Sciatic nerve (tissue), 2 donors: ENCODE measurements around the gene PTPRH. TPM values are rescaled to one million over a fixed set of nuclear protein-coding genes. Genes with fewer than 3 reads are reported as not detected.

Source experiments
- ATAC-seq: fragments of 200-7000 bp; cut with Tn5 transposase; one replicate; pipeline ENCODE4 v1.9.1; 2020; ENCODE audit warnings: mild to moderate bottlenecking, moderate library complexity
- DNase-seq: peaks from one replicate; pipeline ENCODE4 v3.0.0-alpha.2; 2020; ENCODE audit warnings: low spot score
- intact Hi-C: fragments of 100-400 bp; cut with DNase I; formaldehyde crosslinking; loops from one replicate; pipeline ENCODE4 v1.14.2; 2022
- microRNA-seq: library from miRNA; unstranded; fragments of <30 nt; microRNA quantifications from one replicate; pipeline ENCODE4 v1.2.0, GENCODE V29; 2020
- total RNA-seq: library from RNA; stranded (reverse); fragmentation: NEBNext Ultra II Directional; extraction: Animal tissue kit (Norgen Biotek cat#: 25700); gene quantifications from one replicate; pipeline ENCODE4 v1.2.1, GENCODE V29; 2021
- donor health status: DM: no; HTN: no; CAD: no.
- donor health status: DM: no; HTN: no; CAD: no.

Gene PTPRH
- total RNA-seq, 1 donor from 2014 or later: 1.5 TPM

DNA sequence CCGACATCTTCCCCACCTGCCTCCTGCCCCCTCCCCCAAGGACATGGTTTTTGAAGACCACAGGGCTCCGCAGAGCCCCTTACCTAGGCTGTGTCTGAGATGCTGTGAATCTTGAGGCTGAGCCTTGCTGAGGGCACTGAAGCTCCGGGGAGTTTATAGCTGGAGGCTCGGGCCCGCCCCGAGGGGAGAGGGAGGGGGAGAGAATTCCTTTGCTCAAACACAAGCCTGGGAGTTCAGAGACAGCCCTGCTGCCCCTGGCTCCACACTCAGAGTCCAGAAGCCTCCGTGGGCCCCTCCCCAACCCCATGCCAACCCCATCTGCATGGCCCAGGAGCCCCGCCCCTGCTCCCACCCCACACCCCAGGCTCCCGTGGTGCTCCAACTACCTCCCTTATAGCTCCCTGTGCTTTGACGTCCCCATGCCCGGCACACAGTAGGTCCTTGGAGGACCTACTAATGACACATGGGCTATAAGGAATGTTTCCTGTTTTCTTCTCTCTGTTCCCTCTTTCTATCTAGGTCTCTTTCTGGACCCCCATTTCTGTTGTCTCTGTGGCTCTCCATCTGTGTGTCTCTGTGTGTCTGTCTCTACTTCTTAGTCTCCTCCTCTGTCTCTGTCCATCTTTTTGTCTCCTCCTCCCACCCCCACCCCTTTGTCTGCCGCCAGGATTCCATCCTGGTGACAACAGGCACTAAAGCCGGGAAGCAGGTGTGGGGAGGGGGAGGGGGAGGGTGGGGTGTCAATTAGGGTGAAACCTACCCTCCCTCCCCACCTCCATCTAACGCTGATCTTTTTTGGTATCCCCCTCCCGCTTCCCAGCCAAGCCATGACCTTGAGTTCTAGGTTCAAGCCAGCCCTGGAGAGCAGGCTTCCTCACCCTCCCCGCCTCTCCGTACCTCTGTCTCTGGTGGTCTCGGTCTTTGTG lies 60.0 kb downstream of the PTPRH start, which contains the start of gene TNNT1:
TNNT1 (minus strand) TSS at position 129 of the 926 bp plus-strand sequence. CDS start 2,049 bp downstream, outside the sequence.
- intact Hi-C loops: loop anchor here (5.0 kb wide), 1 partner anchor 353 kb away; no protein-coding TSS in a partner anchor
- ATAC-seq: no peak
- no peak for DNase-seq

DNA sequence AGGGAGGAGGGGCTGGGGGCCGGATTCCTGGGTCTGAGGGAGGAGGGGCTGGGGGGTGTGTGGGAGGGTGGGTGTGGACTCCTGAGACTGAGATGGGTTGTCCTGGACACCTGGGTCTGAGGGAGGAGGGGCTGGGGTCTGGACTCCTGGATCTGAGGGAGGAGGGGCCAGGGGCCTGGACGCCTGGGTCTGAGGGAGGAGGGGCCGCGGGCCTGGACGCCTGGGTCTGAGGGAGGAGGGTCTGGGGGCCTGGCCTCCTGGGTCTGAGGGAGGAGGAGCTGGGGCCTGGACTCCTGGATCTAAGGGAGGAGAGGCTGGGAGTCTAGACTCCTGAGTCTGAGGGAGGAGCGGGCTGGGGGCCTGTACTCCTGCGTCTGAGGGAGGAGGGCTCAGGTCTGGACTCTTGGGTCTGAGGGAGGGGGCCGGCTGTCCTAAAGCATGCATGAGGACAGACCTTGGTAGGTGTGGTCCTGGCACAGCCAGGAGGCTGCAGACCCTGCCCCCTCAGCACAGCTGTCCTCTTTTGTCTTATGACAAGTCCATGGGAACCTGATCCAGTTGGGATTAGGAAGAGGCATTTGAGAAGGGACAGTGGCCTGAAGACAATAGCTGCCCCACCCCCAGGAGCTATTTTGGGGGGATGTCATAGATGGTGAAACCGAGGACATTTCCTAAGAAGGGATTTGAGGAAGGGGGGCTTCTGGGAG lies 61.6 kb downstream of the PTPRH start:
- DNase-seq (no peak), ATAC-seq (no peak)
- intact Hi-C loops: loop anchor here (5.0 kb wide), 1 partner anchor 355 kb away; no protein-coding TSS in a partner anchor

DNA sequence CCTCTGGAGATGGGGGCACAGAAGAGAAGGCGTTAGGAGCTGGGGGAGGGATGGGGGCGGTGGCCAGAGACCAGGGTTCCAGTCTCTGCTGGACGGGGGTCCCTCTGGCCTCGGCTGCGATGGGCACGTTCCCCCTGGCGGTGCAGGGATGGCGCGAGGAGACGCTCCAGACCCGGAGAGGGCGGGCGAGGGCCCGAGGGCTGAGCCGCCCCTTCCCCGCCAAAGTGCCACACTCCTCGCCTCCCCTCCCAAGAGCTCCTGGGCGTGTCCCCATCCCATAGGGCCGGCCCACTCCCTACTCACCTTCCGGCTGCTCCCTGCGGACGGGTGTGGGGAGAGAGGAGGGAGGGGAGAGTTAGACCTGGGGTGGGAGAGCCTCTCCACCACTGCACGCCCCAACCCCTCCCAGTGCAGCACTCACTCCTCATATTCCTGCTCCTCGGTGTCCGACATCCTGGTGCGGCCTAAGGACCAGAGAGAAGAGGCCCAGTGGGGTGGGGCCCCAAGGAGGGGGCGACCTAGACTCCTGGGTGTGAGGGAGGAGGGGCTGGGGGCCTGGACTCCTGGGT lies 62.5 kb downstream of the PTPRH start:
- intact Hi-C loops: loop anchor here (5.0 kb wide), 1 partner anchor 356 kb away; no protein-coding TSS in a partner anchor
- ATAC-seq (no peak), DNase-seq (no peak)

DNA sequence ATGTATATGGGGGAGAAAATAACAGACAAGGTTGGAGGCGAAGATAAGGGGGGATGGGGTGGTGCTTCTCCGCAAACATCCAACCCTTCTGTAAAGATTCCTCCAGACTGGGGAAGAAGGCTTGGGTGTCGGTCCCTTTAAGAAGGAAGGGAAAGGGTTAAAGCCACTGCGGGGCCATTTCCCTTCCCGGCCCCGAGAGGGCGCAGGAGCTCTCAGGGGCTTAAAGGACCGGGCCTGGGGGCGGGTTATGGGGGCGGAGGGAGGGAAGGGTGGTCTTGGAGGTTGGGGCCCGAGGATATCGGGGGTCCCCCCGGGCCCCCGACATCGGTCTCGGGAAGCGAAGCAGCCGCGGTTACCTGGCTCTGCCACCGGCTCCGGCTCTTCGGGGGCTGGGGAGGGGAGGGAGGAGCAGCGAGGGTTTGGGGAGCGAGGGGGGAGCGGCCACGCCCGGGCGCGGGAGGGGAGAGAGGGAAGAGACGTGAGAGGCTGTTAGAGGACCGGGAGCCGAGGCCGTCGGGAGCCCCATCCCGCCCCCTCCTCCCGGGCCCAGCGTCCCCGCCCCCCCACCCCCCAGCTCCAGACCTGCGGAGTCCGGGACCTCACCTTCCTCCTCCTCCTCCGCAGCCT lies 63.1 kb downstream of the PTPRH start:
- intact Hi-C loops: loop anchor here (5.0 kb wide), 1 partner anchor 356 kb away; no protein-coding TSS in a partner anchor
- ATAC-seq: no peak
- DNase-seq: no peak

DNA sequence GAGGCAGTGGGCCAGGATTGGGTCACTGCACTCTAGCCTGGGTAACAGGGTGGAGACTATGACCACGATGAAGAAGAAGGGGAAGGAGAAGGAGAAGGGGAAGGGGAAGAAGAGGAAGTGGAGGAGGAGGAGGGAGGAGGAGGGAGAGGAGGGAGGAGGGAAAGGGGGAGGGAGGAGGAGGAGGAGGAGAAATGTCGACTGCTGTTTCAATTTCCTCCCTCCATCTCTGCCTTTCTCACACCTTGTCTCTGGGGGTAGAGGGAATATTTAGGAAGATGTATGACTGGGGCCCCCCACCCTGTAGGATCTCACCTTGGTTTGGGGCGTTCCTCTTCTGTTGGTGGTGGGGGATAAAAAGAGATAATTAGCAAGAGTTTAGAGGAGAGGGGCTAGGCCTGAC lies 64.1 kb downstream of the PTPRH start:
- intact Hi-C loops: loop anchor here (5.0 kb wide), 1 partner anchor 357 kb away; no protein-coding TSS in a partner anchor
- DNase-seq (no peak), ATAC-seq (no peak)

DNA sequence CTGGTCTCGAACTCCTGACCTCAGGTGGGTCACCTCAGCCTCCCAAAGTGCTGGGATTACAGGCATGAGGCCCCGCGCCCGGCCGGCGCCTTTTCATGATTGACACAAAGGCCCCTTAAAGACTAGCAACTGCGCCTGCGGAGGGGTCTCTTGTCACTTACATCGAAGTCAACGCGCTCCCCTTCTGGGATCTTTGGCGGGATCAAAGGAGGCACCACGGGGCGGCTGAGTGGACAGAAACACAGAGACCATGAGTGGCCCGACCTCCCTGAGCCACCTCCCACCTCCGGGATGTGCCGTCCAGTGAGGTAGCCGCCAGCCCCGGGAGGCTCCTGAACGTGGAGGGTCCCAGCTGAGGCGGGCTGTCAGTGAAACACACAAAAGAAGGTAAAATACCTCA lies 67.6 kb downstream of the PTPRH start:
- DNase-seq (no peak), ATAC-seq (peak; percentile 44)
- intact Hi-C loops: no loop called here

DNA sequence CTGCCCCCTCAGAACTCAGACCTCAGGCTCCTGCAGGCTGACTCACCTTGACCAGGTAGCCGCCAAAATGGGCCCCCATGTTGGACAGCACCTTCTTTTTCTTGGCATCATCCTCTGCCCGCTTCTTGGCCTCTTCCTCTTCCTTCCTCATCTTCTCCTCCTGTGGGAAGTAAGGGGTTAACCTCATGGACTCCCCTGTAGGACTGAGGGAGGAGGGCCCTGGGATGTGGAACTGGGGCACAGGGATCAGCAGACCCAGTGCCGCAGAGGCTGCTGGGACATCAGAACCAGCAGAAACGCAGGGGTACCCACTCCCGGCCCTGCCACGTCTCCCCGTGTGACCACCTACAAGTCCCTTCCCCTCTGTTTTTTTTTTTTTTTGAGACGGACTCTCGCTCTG lies 71.4 kb downstream of the PTPRH start:
- no peak for DNase-seq
- intact Hi-C loops: no loop called here
- no peak for ATAC-seq

DNA sequence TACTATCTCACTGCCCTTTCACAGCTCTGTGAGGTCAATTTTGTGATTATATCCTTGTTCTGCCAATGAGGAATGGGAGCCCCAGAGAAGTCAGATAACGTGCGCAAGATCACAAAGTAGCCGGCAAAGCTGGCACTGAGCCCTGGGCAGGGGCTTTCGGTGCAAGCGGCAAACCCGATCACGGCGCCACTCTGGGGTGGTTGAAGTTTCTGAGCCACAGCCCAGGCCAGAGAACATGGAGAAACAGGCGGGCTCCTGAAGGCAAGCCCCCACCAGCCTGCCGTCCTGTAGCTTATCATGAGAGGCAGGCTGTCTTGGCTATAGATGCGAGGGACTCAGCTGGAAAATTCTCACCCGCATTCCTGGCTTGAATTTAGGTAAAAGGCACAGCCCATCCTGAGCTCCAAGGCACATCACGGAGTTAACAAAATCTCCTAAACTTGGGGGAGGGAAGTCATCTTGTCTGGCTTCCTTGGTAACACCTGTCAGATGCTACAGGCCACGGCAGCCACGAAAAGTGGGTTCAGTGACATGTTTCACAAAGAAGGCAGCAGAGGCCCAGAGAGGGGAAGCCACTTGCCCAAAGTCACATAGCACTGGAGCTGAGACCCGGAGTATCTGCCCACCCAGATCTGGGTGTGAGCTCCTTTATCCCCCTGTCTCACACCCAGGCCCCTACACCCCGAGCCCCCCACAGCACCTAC lies 72.8 kb downstream of the PTPRH start:
- intact Hi-C loops: no loop called here
- no peak for DNase-seq
- ATAC-seq: no peak

DNA sequence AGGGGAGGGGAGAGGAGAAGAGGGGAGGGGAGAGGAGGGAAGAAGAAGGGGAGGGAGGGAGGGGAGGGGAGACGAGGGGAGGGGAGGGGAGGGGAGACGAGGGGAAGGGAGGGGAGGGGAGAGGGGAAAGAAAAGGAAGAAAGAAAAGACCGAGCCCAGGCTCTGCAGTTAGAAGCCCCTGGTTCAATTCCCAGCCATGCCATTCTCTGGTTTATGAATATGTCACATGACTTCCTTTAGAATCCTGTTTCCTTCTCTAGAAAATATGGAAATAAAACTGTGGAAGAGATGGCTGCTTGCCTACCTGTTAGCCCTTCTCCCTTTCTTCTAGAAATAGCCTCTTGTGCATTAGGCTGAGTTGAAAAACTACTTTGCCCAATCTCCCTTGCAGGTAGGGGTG lies 74.6 kb downstream of the PTPRH start:
- DNase-seq (no peak), ATAC-seq (no peak)
- intact Hi-C loops: no loop called here

DNA sequence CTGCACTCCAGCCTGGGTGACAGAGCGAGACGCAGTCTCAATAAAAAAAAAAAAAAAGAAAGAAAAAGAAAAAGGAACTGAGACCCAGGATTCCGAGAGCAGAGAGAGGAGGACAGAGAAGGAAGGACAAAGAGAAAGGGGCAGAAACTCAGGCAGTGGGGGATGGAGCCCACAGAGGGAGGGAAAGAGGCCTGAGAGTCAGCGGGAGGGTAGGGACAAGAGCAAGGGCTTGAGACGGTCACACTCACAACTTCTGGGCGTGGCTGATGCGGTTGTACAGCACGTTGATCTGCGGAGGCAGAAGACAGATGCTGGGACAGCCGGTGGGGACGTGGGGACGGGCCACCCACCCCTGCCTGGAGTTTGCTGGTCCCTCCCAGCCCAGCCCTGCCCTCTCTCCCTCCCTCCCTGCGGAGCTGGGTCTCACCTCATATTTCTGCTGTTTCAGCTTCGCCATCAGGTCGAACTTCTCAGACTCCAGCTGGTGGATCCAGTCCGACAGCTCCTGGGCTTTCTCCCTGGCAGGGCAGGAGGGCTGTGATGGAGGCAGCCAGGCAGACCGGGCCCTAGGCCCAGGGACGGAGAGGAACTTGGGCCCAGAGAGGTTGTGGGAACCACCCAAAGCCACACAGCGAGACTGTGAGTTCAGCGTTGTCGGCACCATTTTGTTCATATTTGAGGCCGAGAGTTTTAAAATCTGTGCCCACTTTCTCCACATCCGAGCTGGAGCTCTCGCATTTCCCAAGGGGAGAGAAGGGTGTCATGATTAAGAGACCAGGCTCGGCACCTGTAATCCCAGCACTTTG lies 75.5 kb downstream of the PTPRH start:
- no peak for DNase-seq
- no peak for ATAC-seq
- intact Hi-C loops: no loop called here

DNA sequence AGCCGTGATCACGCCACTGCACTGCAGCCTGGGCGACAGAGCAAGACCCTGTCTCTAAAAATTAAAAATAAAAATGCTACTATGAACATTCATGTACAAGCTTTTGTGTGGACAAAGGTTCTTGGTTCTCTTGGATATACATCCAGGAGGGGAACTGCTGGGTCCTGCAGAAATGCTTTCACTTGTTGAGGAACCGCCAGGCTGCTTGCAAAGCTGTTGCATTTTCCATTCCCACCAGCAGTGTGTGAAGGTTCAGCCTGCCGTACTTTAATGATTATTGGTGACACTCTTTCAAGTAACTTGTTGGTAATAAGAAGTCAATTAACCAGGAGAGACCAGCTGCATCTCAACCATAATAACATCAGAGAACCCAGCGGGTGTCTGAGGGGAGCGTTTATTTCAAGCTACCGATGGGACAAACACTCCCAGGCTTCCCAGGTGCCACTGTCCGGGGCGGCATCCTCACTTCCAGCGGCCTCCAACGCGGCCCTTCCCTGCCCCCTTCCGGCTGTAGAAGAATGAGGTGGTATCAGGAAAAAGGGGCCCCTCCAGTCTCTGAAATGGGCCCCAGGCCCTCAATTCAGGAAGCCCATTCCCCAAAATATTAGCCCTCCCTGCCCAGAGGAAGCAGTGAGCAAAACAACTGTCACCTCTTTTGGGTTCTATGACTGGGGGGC lies 76.7 kb downstream of the PTPRH start:
- intact Hi-C loops: no loop called here
- ATAC-seq (no peak), DNase-seq (no peak)

DNA sequence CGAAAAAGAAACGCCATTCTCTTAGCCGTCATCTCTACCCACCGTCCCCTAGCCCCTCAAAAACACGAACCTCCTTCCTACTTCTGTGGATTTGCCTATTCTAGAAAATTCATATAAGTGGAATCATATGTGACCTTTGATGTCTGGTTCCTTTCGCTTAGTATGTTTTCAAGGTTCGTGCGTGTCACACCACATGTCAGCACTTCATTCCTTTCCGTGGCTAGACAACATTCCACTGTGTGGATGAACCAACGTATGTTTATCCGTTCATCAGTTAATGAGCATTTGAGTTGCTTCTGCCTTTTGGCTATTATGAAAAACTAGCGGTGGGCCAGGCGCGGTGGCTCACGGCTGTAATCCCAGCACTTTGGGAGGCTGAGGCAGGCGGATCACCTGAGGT lies 77.9 kb downstream of the PTPRH start:
- ATAC-seq (no peak), DNase-seq (no peak)
- intact Hi-C loops: no loop called here

Small RNA genes within 50 kb of the gene (microRNA-seq; reads per million reads assigned to microRNA genes)
- gene MIR6802: not detected
- 2.2 reads per million for gene MIR6803
- not detected for gene MIR6804

Other genes starting within 250 kb of the PTPRH start
- gene NLRP2, start 243.1 kb downstream of the PTPRH start, total RNA-seq: 2.1 TPM
- gene GP6, start 171.2 kb downstream of the PTPRH start, total RNA-seq: 0.89 TPM
- 12.9 TPM for gene RDH13, start 146.4 kb downstream of the PTPRH start, total RNA-seq
- gene EPS8L1, start 133.6 kb downstream of the PTPRH start, total RNA-seq: 1.2 TPM
- gene PPP1R12C, start 91.9 kb downstream of the PTPRH start, total RNA-seq: 112 TPM
- gene TNNT1, start 60.3 kb downstream of the PTPRH start, total RNA-seq: 1.4 TPM
- not detected for gene TNNI3, start 51.8 kb downstream of the PTPRH start, total RNA-seq
- gene DNAAF3, start 42.9 kb downstream of the PTPRH start, total RNA-seq: 0.62 TPM
- gene SYT5, start 29.2 kb downstream of the PTPRH start, total RNA-seq: not detected
- gene TMEM86B, start 19.3 kb upstream of the PTPRH start, total RNA-seq: 6.0 TPM
- 40.4 TPM for gene PPP6R1, start 49.5 kb upstream of the PTPRH start, total RNA-seq
- gene HSPBP1, start 70.6 kb upstream of the PTPRH start, total RNA-seq: 16.1 TPM
- gene BRSK1, start 74.5 kb upstream of the PTPRH start, total RNA-seq: 6.5 TPM
- 5.1 TPM for gene TMEM150B, start 115.8 kb upstream of the PTPRH start, total RNA-seq
- 18.1 TPM for gene KMT5C, start 130.4 kb upstream of the PTPRH start, total RNA-seq
- 0.31 TPM for gene COX6B2, start 145.2 kb upstream of the PTPRH start, total RNA-seq
- gene GARIN5B, start 153.8 kb upstream of the PTPRH start, total RNA-seq: not detected
- gene IL11, start 161.0 kb upstream of the PTPRH start, total RNA-seq: 0.45 TPM
- gene TMEM190, start 167.3 kb upstream of the PTPRH start, total RNA-seq: not detected
- 2.9 TPM for gene TMEM238, start 174.8 kb upstream of the PTPRH start, total RNA-seq
- gene RPL28, start 176.4 kb upstream of the PTPRH start, total RNA-seq: 902 TPM
- gene UBE2S, start 198.3 kb upstream of the PTPRH start, total RNA-seq: 17.1 TPM
- gene SHISA7, start 233.8 kb upstream of the PTPRH start, total RNA-seq: 9.0 TPM